OCI-LY7 (cell line): ENCODE results near the gene HAAO. TPM values are rescaled to one million over a fixed set of nuclear protein-coding genes. Genes with fewer than 3 reads are reported as not detected.

Experiments used
- BruUV-seq: library from RNA; stranded (reverse); fragments of 400-500 nt; replicated peaks from 2 replicates; lab custom pipeline; 2021; lab: Mats Ljungman, UMichigan
- CTCF ChIA-PET: fragments of 300-600 bp; sonication (Branson Sonifier 250); formaldehyde crosslinking; loops from one replicate; lab custom pipeline; 2022; ENCODE audit warnings: antibody characterized with exemption; ENCODE audit not compliant: unreplicated experiment; lab: Charles Lee
- POLR2A ChIA-PET: fragments of 300-600 bp; sonication (Branson Sonifier 250); formaldehyde crosslinking; loops from one replicate; lab custom pipeline; 2022; ENCODE audit warnings: antibody characterized with exemption; lab: Charles Lee
- DNase-seq: peaks from one replicate; pipeline ENCODE4 v3.0.0-alpha.2; 2015; ENCODE audit warnings: low spot score
- H2AFZ ChIP-seq: fragments of 200-600 bp; sonication (generic), shearing (Covaris generic); 2 replicates; pipeline ENCODE4 v1.6.1; 2014; ENCODE audit warnings: mild to moderate bottlenecking, antibody characterized with exemption, low read length, moderate library complexity
- H3K27ac ChIP-seq: fragments of 200-600 bp; sonication (generic); 2 replicates; pipeline ENCODE4 v1.5.1; 2014; ENCODE audit warnings: mixed run types, low read depth, mild to moderate bottlenecking, moderate library complexity, low read length, inconsistent platforms; ENCODE audit not compliant: poor library complexity, severe bottlenecking
- H3K36me3 ChIP-seq: fragments of 200-600 bp; sonication (generic); 2 replicates; pipeline ENCODE4 v1.6.1; 2014; ENCODE audit warnings: mild to moderate bottlenecking, antibody characterized with exemption, low read length, moderate library complexity, mixed read lengths; ENCODE audit not compliant: insufficient read depth
- H3K4me1 ChIP-seq: fragments of 200-600 bp; sonication (generic); 2 replicates; pipeline ENCODE4 v1.5.1; 2014; ENCODE audit warnings: mild to moderate bottlenecking, low read length; ENCODE audit not compliant: insufficient read depth, poor library complexity, severe bottlenecking
- H3K4me2 ChIP-seq: fragments of 200-600 bp; sonication (generic); 2 replicates; pipeline ENCODE4 v1.6.1; 2014; ENCODE audit warnings: mild to moderate bottlenecking, low read length
- H3K4me3 ChIP-seq: fragments of 200-600 bp; sonication (generic); 2 replicates; pipeline ENCODE4 v1.5.1; 2014; ENCODE audit warnings: mild to moderate bottlenecking, low read depth, low read length; ENCODE audit not compliant: poor library complexity, severe bottlenecking
- H3K79me2 ChIP-seq: fragments of 200-600 bp; sonication (generic); 2 replicates; pipeline ENCODE4 v1.6.1; 2016; ENCODE audit warnings: low read depth, mild to moderate bottlenecking, low read length, moderate library complexity, mixed read lengths; ENCODE audit not compliant: insufficient read depth
- H3K9me2 ChIP-seq: fragments of 200-600 bp; sonication (generic); 2 replicates; pipeline ENCODE4 v1.6.1; 2016; ENCODE audit warnings: mild to moderate bottlenecking, low read length, mixed read lengths; ENCODE audit not compliant: insufficient read depth
- H3K9me3 ChIP-seq: fragments of 200-600 bp; sonication (generic); 2 replicates; pipeline ENCODE4 v1.6.1; 2014; ENCODE audit warnings: mild to moderate bottlenecking, mixed run types, low read length, mixed read lengths
- H4K20me1 ChIP-seq: fragments of 200-600 bp; sonication (generic); 2 replicates; pipeline ENCODE4 v1.6.1; 2014; ENCODE audit warnings: mild to moderate bottlenecking, antibody characterized with exemption, low read length, moderate library complexity, mixed read lengths; ENCODE audit not compliant: insufficient read depth
- CTCF ChIP-seq: fragments of 200-600 bp; sonication (generic); conservative IDR thresholded peaks from 2 replicates; pipeline ENCODE4 v1.5.1; 2014; ENCODE audit warnings: mild to moderate bottlenecking, antibody characterized with exemption, low read length, moderate library complexity, mixed read lengths
- EZH2phosphoT487 ChIP-seq: fragments of 200-600 bp; sonication (generic); IDR thresholded peaks from 2 replicates; pipeline ENCODE4 v1.6.1; 2018; ENCODE audit warnings: low read depth, borderline replicate concordance, mild to moderate bottlenecking, mixed run types, antibody characterized with exemption, low read length, moderate library complexity, mixed read lengths
- intact Hi-C: fragments of 100-400 bp; cut with micrococcal nuclease; formaldehyde crosslinking; loops from one replicate; pipeline ENCODE4 v1.10.0; 2022; ENCODE audit not compliant: unreplicated experiment
- total RNA-seq, 2 experiments: library from RNA; depleted of rRNA in 1 of 2; stranded (reverse); fragments of >200 nt in 1 of 2; shearing (Covaris generic) in 1 of 2; gene quantifications; 2 replicates each; pipeline ENCODE4 v1.2.3, GENCODE V29; 2014 to 2022

Gene HAAO
- total RNA-seq, 2 experiments from 2014 or later: not detected

DNA sequence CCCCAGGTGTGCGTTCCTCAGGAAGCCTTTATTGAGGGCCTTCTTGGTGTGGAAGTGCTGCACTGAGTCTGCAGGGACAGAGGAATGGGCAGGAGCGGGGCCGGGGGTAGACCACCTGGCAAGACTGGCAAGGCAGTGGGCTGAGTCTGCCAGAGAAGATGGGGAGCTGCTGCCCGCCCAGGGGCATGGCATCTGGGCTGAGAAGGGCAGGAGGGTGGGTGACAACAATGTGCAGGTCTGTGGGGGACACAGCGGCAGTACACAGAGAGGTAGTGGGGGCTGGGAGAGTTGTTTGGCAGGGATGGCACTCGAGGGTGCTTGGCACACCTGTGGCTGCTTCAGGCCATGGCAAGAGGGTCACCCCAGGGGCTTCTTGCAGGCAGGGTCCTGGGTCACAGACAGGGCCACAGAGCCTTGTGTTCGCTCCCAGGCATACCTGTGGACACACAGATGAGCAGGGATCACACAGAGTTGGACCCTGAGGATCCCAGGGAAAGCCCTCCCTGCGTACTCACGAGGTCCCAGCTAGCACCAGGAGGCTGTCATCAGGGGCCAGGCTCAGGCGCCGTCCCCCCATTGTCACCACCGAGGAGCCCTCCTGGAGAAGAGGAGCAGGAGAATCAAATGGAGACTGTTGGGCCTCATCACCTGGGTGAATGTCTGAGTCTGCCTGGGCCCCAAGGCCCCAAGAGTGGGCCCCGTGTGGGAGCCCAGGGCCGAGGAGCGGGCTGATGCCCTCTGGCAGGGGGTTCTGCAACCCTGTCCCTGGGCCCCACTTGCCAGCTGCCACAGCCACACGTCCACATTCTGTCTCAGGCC lies 25.1 kb downstream of the HAAO start:
- intact Hi-C loops: no loop called here
- TF ChIP-seq EZH2phosphoT487 (no peak), CTCF (no peak)
- H3K27ac ChIP-seq: no peak overlapping the region
- H3K9me2 ChIP-seq: no peaks in the 10 kb centered on the region
- H3K4me2 ChIP-seq: no peak overlapping the region
- no peaks in the 10 kb centered on the region for H4K20me1 ChIP-seq
- H3K79me2 ChIP-seq: no peaks in the 10 kb centered on the region
- CTCF ChIA-PET: no interaction called here
- H3K36me3 ChIP-seq: no peaks in the 10 kb centered on the region
- no peak overlapping the region for H3K4me3 ChIP-seq
- POLR2A ChIA-PET: no interaction called here
- BruUV-seq: no TSS peak
- H3K4me1 ChIP-seq: no peaks in the 10 kb centered on the region
- H2AFZ ChIP-seq: no peak overlapping the region
- no peak for DNase-seq
- no peaks in the 10 kb centered on the region for H3K9me3 ChIP-seq

GRCh38 chr2:42765686-42766085 lies 26.7 kb downstream of the HAAO start:
- ChIA-PET CTCF (no interaction called here), POLR2A (interaction anchor here (0.6 kb wide), 1 partner anchor 325 kb away, joined by 3 read pairs; no protein-coding TSS in a partner anchor)
- Histone ChIP-seq H3K4me1 (no peaks in the 10 kb centered on the region), H3K36me3 (no peaks in the 10 kb centered on the region), H3K79me2 (no peaks in the 10 kb centered on the region), H4K20me1 (no peaks in the 10 kb centered on the region), H3K9me3 (no peaks in the 10 kb centered on the region), H2AFZ (no peak overlapping the region), H3K4me3 (no peak overlapping the region), H3K4me2 (no peak overlapping the region), H3K27ac (no peak overlapping the region), H3K9me2 (no peaks in the 10 kb centered on the region)
- no peak for TF ChIP-seq CTCF
- TF ChIP-seq EZH2phosphoT487: no peak
- BruUV-seq: no TSS peak
- intact Hi-C loops: no loop called here
- DNase-seq: no peak

- CTCF ChIA-PET: no interaction called here
- Histone ChIP-seq H3K4me3 (no peak overlapping the region), H3K27ac (no peak overlapping the region), H3K36me3 (no peaks in the 10 kb centered on the region), H3K9me3 (no peaks in the 10 kb centered on the region), H3K79me2 (no peaks in the 10 kb centered on the region), H4K20me1 (no peaks in the 10 kb centered on the region), H3K9me2 (no peaks in the 10 kb centered on the region), H3K4me1 (no peaks in the 10 kb centered on the region), H3K4me2 (no peak overlapping the region), H2AFZ (no peak overlapping the region)
- POLR2A ChIA-PET: interaction anchor here (0.6 kb wide), 1 partner anchor 25 kb away, joined by 3 read pairs; no protein-coding TSS in a partner anchor
- TF ChIP-seq CTCF: no peak
- DNase-seq: no peak
- intact Hi-C loops: no loop called here
- BruUV-seq: no TSS peak
These were observed 27.5 kb downstream of the HAAO start for GRCh38 chr2:42764901-42765300.
